B cell (primary cell): ENCODE results near the gene GNGT1. TPM values are rescaled to one million over a fixed set of nuclear protein-coding genes. Genes with fewer than 3 reads are reported as not detected.

Source experiments
- ATAC-seq: fragments of 200-7000 bp; cut with Tn5 transposase; one replicate; pipeline ENCODE4 v1.10.0; 2021; ENCODE audit warnings: low read depth, mild to moderate bottlenecking, moderate number of reproducible peaks, moderate library complexity
- CTCF ChIA-PET: fragments of 350-600 bp; sonication (Branson Sonifier 250); formaldehyde crosslinking; loops from one replicate; lab custom pipeline; 2021; ENCODE audit warnings: antibody characterized with exemption, inconsistent platforms; lab: Charles Lee
- POLR2A ChIA-PET: fragments of 350-600 bp; sonication (Branson Sonifier 250); formaldehyde crosslinking; loops from one replicate; lab custom pipeline; 2021; ENCODE audit warnings: antibody characterized with exemption; lab: Charles Lee
- DNase-seq: peaks from one replicate; pipeline ENCODE4 v3.0.0; 2013
- H2AFZ ChIP-seq: 2 replicates; pipeline ENCODE4 v1.6.1; 2012; ENCODE audit warnings: mild to moderate bottlenecking, low read depth, low read length; ENCODE audit not compliant: insufficient read depth, poor library complexity, severe bottlenecking
- H3K27ac ChIP-seq, 2 donors: 1 replicate in 1 of 2; 2 replicates in 1 of 2; pipeline ENCODE4 v1.5.1; 2012 to 2013; ENCODE audit warnings: low read length in 2 of 2, mild to moderate bottlenecking in 2 of 2, moderate library complexity in 1 of 2
- H3K27me3 ChIP-seq, 4 experiments: fragments of 200-600 bp in 1 of 4; sonication (generic) in 1 of 4; replicated peaks in 1 of 4; 1 replicate in 2 of 4; 2 replicates in 2 of 4; pipeline versions ENCODE4 v1.6.1 to v1.7.0; 2013 to 2016; ENCODE audit warnings: low read length in 3 of 4, mild to moderate bottlenecking in 2 of 4, mixed read lengths in 1 of 4, moderate library complexity in 1 of 4; ENCODE audit not compliant: insufficient read depth in 4 of 4, control insufficient read depth in 3 of 4; ENCODE audit errors: control extremely low read depth in 1 of 4
- H3K36me3 ChIP-seq, 2 experiments: replicated peaks in 1 of 2; 1 replicate in 1 of 2; 2 replicates in 1 of 2; pipeline versions ENCODE4 v1.6.1 to v1.7.1; 2013; ENCODE audit warnings: low read length in 1 of 2; ENCODE audit not compliant: insufficient read depth in 2 of 2, control insufficient read depth in 1 of 2; ENCODE audit errors: control extremely low read depth in 1 of 2, extremely low read depth in 1 of 2
- H3K4me1 ChIP-seq, 2 donors: fragments of 200-600 bp in 1 of 2; sonication (generic) in 1 of 2; 1 replicate in 1 of 2; 2 replicates in 1 of 2; pipeline versions ENCODE4 v1.5.1 to v1.6.1; 2013 to 2017; ENCODE audit warnings: low read length in 2 of 2; ENCODE audit not compliant: control insufficient read depth in 2 of 2, insufficient read depth in 2 of 2
- H3K4me2 ChIP-seq: replicated peaks from 2 replicates; pipeline ENCODE3; 2012; ENCODE audit warnings: mild to moderate bottlenecking, low read depth, low read length; ENCODE audit not compliant: poor library complexity, severe bottlenecking
- H3K4me3 ChIP-seq, 5 experiments: fragments of 200-600 bp in 1 of 5; sonication (generic) in 1 of 5; 1 replicate in 3 of 5; 2 replicates in 2 of 5; pipeline versions ENCODE4 v1.5.1 to v1.7.0; 2011 to 2016; ENCODE audit warnings: low read length in 4 of 5, mild to moderate bottlenecking in 4 of 5, low read depth in 2 of 5, control low read depth in 1 of 5, moderate library complexity in 1 of 5; ENCODE audit not compliant: insufficient read depth in 1 of 5; ENCODE audit errors: control extremely low read depth in 1 of 5, extremely low read depth in 1 of 5
- H3K79me2 ChIP-seq: fragments of 200-600 bp; sonication (generic); one replicate; pipeline ENCODE4 v1.6.0; 2016; ENCODE audit warnings: low read length; ENCODE audit not compliant: control insufficient read depth, insufficient read depth
- H3K9ac ChIP-seq: fragments of 200-600 bp; sonication (generic); 2 replicates; pipeline ENCODE4 v1.6.1; 2017; ENCODE audit warnings: mild to moderate bottlenecking, low read length, moderate library complexity
- H3K9me3 ChIP-seq, 3 donors: one replicate each; pipeline versions ENCODE4 v1.6.1 to v1.7.1; 2013; ENCODE audit warnings: low read length in 2 of 3; ENCODE audit not compliant: control insufficient read depth in 2 of 3, insufficient read depth in 1 of 3; ENCODE audit errors: control extremely low read depth in 1 of 3
- H4K20me1 ChIP-seq: 2 replicates; pipeline ENCODE4 v1.6.0; 2012; ENCODE audit warnings: mild to moderate bottlenecking, low read length; ENCODE audit not compliant: insufficient read depth, control insufficient read depth, poor library complexity, severe bottlenecking
- H3K27ac Mint-ChIP-seq: one replicate; pipeline ENCODE4 v1.8.0; 2021; ENCODE audit warnings: mixed read lengths
- H3K27me3 Mint-ChIP-seq: one replicate; pipeline ENCODE4 v1.8.0; 2021; ENCODE audit warnings: mixed read lengths
- H3K4me1 Mint-ChIP-seq: one replicate; pipeline ENCODE4 v1.8.0; 2021; ENCODE audit warnings: mixed read lengths
- H3K4me3 Mint-ChIP-seq: one replicate; pipeline ENCODE4 v1.8.0; 2021; ENCODE audit warnings: mixed read lengths
- H3K9me3 Mint-ChIP-seq: one replicate; pipeline ENCODE4 v1.8.0; 2022; ENCODE audit warnings: mixed read lengths; ENCODE audit not compliant: insufficient read depth
- CTCF ChIP-seq: fragments of 200-600 bp; IDR thresholded peaks from one replicate; pipeline ENCODE4 v1.8.0; 2022; ENCODE audit warnings: antibody characterized with exemption, mild to moderate bottlenecking
- EZH2 ChIP-seq: IDR thresholded peaks from 2 replicates; pipeline ENCODE4 v1.6.1; 2012; ENCODE audit warnings: borderline replicate concordance, low read depth, mild to moderate bottlenecking, moderate library complexity, low read length; ENCODE audit not compliant: insufficient read depth, poor library complexity, severe bottlenecking
- whole genome bisulfite sequencing: methylation state at CpG from one replicate; pipeline ENCODE4 v1.1.5; 2013; ENCODE audit warnings: missing lambda C conversion rate; ENCODE audit not compliant: insufficient coverage; 5-methylcytosine and 5-hydroxymethylcytosine counted together
- intact Hi-C: fragments of 100-400 bp; cut with micrococcal nuclease; formaldehyde crosslinking; loops from one replicate; pipeline ENCODE4 v1.10.0; 2022
- polyA plus RNA-seq: library from polyadenylated mRNA; depleted of rRNA; stranded (reverse); fragments of >200 nt; gene quantifications from 2 replicates; pipeline ENCODE4 v1.2.3, GENCODE V29; 2012
- total RNA-seq, 2 donors: library from RNA; stranded (reverse); fragments of 120-200 nt in 1 of 2; gene quantifications; 1 replicate in 1 of 2; 2 replicates in 1 of 2; pipeline versions ENCODE4 v1.2.3 to v1.2.4, GENCODE V29; 2013 to 2022

The GNGT1 gene
- total and polyA plus RNA-seq, 2 donors (not counting 1 experiment from before 2014, with no cell fraction given) = not detected

- H3K9ac ChIP-seq = no peak overlapping the region
- no peaks in the 10 kb centered on the region for H3K27me3 ChIP-seq
- H3K36me3 ChIP-seq = no peaks in the 10 kb centered on the region
- ChIA-PET CTCF (no interaction called here), POLR2A (no interaction called here)
- H3K4me1 ChIP-seq = no peaks in the 10 kb centered on the region
- no peaks in the 10 kb centered on the region for H3K9me3 Mint-ChIP-seq
- no peak overlapping the region for H3K27ac Mint-ChIP-seq
- H3K4me3 Mint-ChIP-seq = no peak overlapping the region
- no peaks in the 10 kb centered on the region for H3K9me3 ChIP-seq
- no peaks in the 10 kb centered on the region for H4K20me1 ChIP-seq
- H3K27me3 Mint-ChIP-seq = no peaks in the 10 kb centered on the region
- DNase-seq (no peak), ATAC-seq (no peak)
- no peak overlapping the region for H2AFZ ChIP-seq
- WGBS = no CpG with 5 or more reads among the region's 1 CpG
- TF ChIP-seq EZH2 (no peak), CTCF (no peak)
- no peaks in the 10 kb centered on the region for H3K79me2 ChIP-seq
- H3K4me2 ChIP-seq = no peak overlapping the region
- H3K27ac ChIP-seq = no peak overlapping the region
- no peaks in the 10 kb centered on the region for H3K4me1 Mint-ChIP-seq
- intact Hi-C loops = no loop called here
- no peak overlapping the region for H3K4me3 ChIP-seq
Observed at GRCh38 chr7:93957767-93958166, 51.4 kb downstream of the GNGT1 start.

DNA sequence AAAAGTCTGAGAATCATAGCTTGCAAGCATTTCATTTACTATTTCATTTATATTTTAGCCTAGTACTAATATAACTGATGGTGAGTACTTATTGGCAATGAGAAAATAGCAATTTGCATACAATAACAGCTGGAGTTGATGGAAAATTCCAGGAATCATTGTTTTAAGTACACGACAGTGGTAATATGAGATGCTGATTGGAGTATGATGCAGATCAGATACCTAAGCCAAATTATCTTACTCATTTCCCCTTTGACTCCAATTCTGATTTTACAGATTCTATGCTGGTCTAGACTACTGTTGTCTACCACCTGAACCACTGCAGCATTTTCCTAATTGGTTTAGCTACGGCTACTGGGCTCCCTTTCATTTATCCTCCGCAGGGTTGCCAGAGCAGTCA is 51.8 kb downstream of the GNGT1 start:
- Histone ChIP-seq H3K4me1 (no peaks in the 10 kb centered on the region), H3K36me3 (no peaks in the 10 kb centered on the region), H3K79me2 (no peaks in the 10 kb centered on the region), H3K4me2 (no peak overlapping the region), H3K27ac (no peak overlapping the region), H3K9me3 (no peaks in the 10 kb centered on the region), H3K9ac (no peak overlapping the region), H4K20me1 (no peaks in the 10 kb centered on the region), H3K27me3 (no peaks in the 10 kb centered on the region), H2AFZ (no peak overlapping the region), H3K4me3 (no peak overlapping the region)
- TF ChIP-seq EZH2 (no peak), CTCF (no peak)
- 94% methylated on average over 2 of the region's 3 CpGs for WGBS
- no peaks in the 10 kb centered on the region for H3K4me1 Mint-ChIP-seq
- POLR2A ChIA-PET = no interaction called here
- ATAC-seq (no peak), DNase-seq (no peak)
- no peaks in the 10 kb centered on the region for H3K27me3 Mint-ChIP-seq
- intact Hi-C loops = no loop called here
- H3K9me3 Mint-ChIP-seq = no peaks in the 10 kb centered on the region
- H3K27ac Mint-ChIP-seq = no peak overlapping the region
- H3K4me3 Mint-ChIP-seq = no peak overlapping the region
- CTCF ChIA-PET = no interaction called here
